Measurements from ENCODE around the gene COQ8A.

- TF ChIP-seq CTCF (conservative IDR thresholded peaks at IDR 0.05 in 1 of 2, IDR thresholded peaks at IDR 0.05 in 1 of 2; ENCODE audit: extremely low read depth in 1 of 2, insufficient read depth in 1 of 2, low read depth in 1 of 2, low read length in 2 of 2), result no peak
- TF ChIP-seq EZH2 (IDR thresholded peaks at IDR 0.05; ENCODE audit: borderline replicate concordance, low read length), result no peak
These were observed 8.4 kb downstream of the COQ8A start for GRCh38 chr1:226948480-226948879.

Measured in mammary epithelial cell (primary cell).